ENCODE data around the gene TIMM10B.

DNA sequence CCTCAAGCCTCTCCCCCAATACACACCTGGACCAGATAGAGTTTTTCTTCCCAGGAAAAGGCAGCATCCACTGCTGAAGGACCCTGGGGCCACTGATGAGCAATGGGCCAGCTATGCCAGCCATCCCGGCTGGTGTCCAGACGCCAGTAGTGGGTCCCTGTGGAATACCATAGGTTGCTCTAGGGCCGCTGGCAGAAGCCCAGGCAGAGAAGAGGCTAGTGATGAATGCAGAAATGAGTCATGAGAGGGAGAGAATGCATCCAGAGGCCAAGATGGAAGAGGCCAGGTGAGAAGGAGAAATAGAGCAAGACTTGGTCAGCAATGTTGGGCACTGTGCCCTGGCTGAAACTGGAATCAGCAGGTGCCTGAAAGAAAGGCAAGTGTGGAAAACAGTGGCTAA is 49.4 kb upstream of the TIMM10B start:
- TF ChIP-seq, protein P1, sequence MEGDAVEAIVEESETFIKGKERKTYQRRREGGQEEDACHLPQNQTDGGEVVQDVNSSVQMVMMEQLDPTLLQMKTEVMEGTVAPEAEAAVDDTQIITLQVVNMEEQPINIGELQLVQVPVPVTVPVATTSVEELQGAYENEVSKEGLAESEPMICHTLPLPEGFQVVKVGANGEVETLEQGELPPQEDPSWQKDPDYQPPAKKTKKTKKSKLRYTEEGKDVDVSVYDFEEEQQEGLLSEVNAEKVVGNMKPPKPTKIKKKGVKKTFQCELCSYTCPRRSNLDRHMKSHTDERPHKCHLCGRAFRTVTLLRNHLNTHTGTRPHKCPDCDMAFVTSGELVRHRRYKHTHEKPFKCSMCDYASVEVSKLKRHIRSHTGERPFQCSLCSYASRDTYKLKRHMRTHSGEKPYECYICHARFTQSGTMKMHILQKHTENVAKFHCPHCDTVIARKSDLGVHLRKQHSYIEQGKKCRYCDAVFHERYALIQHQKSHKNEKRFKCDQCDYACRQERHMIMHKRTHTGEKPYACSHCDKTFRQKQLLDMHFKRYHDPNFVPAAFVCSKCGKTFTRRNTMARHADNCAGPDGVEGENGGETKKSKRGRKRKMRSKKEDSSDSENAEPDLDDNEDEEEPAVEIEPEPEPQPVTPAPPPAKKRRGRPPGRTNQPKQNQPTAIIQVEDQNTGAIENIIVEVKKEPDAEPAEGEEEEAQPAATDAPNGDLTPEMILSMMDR (IDR thresholded peaks at IDR 0.05; ENCODE audit: low read depth, low read length, missing input control): no peak
- no peak for TF ChIP-seq GABPA (IDR thresholded peaks at IDR 0.05 in 1 of 2, conservative IDR thresholded peaks at IDR 0.05 in 1 of 2)
- TF ChIP-seq, protein P2, sequence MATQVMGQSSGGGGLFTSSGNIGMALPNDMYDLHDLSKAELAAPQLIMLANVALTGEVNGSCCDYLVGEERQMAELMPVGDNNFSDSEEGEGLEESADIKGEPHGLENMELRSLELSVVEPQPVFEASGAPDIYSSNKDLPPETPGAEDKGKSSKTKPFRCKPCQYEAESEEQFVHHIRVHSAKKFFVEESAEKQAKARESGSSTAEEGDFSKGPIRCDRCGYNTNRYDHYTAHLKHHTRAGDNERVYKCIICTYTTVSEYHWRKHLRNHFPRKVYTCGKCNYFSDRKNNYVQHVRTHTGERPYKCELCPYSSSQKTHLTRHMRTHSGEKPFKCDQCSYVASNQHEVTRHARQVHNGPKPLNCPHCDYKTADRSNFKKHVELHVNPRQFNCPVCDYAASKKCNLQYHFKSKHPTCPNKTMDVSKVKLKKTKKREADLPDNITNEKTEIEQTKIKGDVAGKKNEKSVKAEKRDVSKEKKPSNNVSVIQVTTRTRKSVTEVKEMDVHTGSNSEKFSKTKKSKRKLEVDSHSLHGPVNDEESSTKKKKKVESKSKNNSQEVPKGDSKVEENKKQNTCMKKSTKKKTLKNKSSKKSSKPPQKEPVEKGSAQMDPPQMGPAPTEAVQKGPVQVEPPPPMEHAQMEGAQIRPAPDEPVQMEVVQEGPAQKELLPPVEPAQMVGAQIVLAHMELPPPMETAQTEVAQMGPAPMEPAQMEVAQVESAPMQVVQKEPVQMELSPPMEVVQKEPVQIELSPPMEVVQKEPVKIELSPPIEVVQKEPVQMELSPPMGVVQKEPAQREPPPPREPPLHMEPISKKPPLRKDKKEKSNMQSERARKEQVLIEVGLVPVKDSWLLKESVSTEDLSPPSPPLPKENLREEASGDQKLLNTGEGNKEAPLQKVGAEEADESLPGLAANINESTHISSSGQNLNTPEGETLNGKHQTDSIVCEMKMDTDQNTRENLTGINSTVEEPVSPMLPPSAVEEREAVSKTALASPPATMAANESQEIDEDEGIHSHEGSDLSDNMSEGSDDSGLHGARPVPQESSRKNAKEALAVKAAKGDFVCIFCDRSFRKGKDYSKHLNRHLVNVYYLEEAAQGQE (IDR thresholded peaks at IDR 0.05): no peak
- no peak for TF ChIP-seq FOXA1 (IDR thresholded peaks at IDR 0.05)
- TF ChIP-seq SP1 (IDR thresholded peaks at IDR 0.05): no peak
- TF ChIP-seq RAD21 (IDR thresholded peaks at IDR 0.05): no peak
- TF ChIP-seq, protein P3, sequence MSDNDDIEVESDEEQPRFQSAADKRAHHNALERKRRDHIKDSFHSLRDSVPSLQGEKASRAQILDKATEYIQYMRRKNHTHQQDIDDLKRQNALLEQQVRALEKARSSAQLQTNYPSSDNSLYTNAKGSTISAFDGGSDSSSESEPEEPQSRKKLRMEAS (IDR thresholded peaks at IDR 0.05): no peak
- TF ChIP-seq, protein P4, sequence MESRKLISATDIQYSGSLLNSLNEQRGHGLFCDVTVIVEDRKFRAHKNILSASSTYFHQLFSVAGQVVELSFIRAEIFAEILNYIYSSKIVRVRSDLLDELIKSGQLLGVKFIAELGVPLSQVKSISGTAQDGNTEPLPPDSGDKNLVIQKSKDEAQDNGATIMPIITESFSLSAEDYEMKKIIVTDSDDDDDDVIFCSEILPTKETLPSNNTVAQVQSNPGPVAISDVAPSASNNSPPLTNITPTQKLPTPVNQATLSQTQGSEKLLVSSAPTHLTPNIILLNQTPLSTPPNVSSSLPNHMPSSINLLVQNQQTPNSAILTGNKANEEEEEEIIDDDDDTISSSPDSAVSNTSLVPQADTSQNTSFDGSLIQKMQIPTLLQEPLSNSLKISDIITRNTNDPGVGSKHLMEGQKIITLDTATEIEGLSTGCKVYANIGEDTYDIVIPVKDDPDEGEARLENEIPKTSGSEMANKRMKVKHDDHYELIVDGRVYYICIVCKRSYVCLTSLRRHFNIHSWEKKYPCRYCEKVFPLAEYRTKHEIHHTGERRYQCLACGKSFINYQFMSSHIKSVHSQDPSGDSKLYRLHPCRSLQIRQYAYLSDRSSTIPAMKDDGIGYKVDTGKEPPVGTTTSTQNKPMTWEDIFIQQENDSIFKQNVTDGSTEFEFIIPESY (IDR thresholded peaks at IDR 0.05): no peak
- TF ChIP-seq, protein P5, sequence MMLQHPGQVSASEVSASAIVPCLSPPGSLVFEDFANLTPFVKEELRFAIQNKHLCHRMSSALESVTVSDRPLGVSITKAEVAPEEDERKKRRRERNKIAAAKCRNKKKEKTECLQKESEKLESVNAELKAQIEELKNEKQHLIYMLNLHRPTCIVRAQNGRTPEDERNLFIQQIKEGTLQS (IDR thresholded peaks at IDR 0.05): no peak
- no peak for TF ChIP-seq EGR1 (IDR thresholded peaks at IDR 0.05; ENCODE audit: low read depth in 2 of 2)
- no peak for TF ChIP-seq HNF4G (IDR thresholded peaks at IDR 0.05)
- TF ChIP-seq HNF4A (conservative IDR thresholded peaks at IDR 0.05): no peak

Data from liver (tissue), 3 donors.